Measurements from ENCODE around the gene MYZAP.

Gene MYZAP

DNA sequence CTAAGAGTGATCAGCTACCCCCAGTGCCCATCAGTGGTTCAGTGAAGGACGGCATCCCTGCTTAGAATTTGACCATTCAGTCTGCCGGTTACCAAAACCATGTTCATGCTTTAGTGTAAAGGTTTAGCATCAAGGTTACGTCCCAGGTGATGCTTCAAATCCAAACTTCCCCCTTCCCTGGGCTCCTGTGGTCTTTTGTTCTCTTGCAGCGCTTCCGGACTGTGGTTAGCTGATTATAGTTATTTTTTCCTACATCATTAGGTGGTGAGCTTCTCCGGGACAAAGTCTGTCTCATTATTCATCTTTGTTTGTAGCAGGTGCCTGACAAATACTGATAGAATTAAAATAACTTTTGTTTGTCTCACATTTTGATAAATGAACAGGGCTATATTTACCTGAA is 28.3 kb upstream of the MYZAP start:
- no peak for DNase-seq

- peak; percentile 34 for DNase-seq
These were observed 26.4 kb upstream of the MYZAP start for GRCh38 chr15:57565311-57565710.

- no peak for DNase-seq
These were observed 24.9 kb upstream of the MYZAP start for GRCh38 chr15:57566834-57567233.

DNA sequence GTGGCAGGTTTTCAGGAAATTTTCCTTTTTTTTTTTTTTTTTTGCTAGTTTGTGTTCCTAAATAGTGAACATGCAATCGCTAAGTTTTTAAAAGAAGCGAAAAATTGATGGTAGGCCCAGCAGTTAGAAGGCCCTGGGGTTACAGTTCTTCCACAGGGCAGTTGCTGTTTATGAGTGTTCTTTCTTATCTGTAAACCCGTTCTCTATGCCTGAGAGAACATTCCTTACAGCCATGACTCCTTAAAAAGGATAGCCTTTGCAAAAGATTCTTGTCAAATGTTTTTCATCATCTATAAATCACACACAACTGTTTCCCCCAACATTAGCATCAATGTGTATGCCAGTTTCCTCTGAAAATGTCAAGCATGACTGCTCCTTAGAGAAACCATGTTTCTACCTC is 23.8 kb upstream of the MYZAP start:
- no peak for DNase-seq

DNA sequence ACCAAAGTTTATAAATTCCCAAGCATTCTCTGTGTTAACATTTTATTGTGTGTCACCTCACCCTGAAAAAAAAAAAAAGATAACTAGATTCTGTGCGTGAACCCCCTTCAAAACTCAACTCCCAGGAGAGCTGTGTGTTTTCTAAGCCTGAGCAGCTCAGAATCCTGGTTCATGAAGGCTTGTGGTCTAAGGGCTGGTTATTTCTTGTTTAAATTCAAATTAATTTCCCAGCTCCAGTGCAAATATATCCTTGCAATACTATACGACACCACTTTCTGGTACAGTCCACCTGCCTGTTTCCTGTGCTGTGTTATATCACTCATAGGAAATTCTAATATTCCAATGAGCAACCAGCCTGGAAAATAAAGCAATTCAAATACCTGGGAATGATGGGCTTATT is 23.4 kb upstream of the MYZAP start:
- DNase-seq = no peak

GRCh38 chr15:57570340-57570739 is 21.4 kb upstream of the MYZAP start:
- no peak for DNase-seq

GRCh38 chr15:57570994-57571393 is 20.7 kb upstream of the MYZAP start:
- DNase-seq = no peak

DNA sequence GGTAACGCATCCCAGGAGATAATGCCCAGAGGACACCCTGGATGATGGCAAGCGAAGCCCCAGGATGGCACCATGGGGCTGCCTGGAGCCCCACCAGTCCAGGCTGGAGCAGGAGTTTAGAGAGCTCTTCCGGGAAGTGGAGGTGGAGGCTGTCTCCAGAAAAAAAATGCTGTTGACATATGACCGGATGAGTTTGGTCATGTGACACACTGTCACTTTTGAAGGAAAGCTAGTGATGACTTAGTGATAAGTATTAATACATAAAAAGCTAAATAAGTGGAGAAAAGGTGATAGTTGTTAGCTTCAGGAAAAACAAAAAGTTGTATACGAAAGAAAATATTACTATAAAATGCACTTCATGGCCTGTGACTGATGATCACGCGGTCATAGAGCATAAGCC is 20.0 kb upstream of the MYZAP start:
- no peak for DNase-seq

- DNase-seq = no peak
These were observed 19.2 kb upstream of the MYZAP start for GRCh38 chr15:57572468-57572867.

- DNase-seq = no peak
These were observed 18.6 kb upstream of the MYZAP start for GRCh38 chr15:57573151-57573550.

- no peak for DNase-seq
These were observed 16.3 kb upstream of the MYZAP start for GRCh38 chr15:57575363-57575762.

DNA sequence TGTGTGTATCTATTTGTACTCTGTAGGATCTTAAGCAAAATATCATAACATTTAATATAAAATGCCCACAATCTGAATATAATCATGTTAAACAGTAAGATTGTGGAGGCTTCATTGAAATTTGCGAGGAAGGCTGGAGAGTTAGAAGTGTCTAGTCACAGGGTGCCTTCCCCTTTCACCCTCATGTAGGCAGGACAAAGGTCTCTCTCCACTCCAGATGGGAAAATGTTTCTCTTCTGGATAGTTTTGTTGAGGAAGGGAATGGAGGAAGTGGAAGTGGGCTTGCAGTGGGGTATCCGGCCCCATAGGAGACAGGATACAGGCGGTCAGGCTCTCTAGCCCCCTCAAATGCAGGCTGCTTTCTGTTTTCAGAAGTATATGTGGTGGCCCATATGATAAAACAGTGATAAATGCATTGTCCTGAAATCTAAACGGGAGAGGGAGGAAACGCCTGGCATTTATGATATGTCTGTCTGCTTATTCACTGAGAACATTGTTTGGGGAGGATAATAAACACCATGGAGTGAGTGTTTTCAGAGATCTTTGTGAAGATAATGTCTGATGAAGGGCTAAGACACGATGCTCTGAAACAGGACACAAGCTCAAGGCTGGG is 13.3 kb upstream of the MYZAP start:
- no peak for DNase-seq

GRCh38 chr15:57580428-57580827 is 11.3 kb upstream of the MYZAP start:
- DNase-seq = no peak

DNA sequence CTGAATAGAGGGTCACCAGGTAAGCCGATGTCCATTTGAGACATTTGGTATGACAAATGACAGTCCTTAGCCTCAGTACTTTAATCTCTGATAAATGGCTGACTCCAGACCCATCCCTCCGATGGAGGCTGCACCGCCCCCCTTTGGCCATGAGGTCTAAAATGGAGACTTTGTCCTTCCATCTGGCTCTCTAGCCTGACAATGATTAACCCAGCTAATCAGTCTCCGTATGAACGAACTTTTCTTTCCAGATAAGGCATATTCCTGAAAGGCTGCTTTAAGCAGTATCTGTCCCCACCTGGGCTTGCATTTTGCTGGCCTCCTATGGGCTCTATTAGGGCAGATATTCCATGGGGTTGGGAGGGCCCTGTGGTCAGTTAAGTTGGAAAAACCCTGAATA is 10.8 kb upstream of the MYZAP start:
- no peak for DNase-seq

DNA sequence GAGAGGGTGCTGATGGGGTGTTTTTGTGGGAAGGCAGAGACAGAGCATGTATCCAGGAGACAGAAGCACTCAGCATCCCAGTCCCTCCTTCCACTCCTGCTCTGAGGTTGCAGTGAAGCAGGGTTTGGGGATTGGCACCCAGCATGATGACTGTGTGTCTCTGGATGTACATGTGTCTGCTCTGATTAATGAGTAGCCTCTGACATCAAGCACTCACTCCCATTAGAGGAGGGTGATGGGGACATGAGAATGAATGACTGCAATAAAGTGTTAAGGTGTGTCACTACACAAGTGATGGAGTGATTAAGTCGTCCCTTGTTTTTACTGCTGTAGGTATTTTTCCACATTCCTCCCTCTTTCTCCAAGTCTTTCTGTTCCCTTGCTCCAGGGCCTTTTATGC is 9.6 kb upstream of the MYZAP start:
- DNase-seq = no peak

GRCh38 chr15:57583282-57583681 is 8.4 kb upstream of the MYZAP start:
- DNase-seq = no peak

GRCh38 chr15:57583720-57584119 is 8.0 kb upstream of the MYZAP start:
- no peak for DNase-seq

- DNase-seq = no peak
These were observed 4.9 kb upstream of the MYZAP start for GRCh38 chr15:57586661-57587424.

DNA sequence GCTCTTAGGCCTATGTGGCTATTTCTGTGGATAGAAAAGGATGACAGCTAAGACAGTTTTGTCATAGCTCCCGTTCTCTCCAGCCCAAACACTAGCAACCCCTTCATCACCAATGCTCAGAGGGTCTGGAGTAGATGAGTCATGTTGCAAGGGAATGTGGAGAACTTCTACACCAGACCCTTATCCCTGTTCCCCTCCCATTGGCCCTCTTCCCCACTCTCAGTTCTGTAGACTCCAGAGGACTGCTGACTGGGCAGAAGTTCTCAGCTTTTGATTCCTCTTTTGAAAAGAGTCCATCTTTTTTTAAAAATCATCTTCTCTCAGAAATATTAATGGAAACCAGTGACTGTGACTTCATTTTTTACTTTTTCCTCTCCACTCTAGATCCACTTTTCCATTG is 2.4 kb upstream of the MYZAP start:
- DNase-seq = no peak

DNA sequence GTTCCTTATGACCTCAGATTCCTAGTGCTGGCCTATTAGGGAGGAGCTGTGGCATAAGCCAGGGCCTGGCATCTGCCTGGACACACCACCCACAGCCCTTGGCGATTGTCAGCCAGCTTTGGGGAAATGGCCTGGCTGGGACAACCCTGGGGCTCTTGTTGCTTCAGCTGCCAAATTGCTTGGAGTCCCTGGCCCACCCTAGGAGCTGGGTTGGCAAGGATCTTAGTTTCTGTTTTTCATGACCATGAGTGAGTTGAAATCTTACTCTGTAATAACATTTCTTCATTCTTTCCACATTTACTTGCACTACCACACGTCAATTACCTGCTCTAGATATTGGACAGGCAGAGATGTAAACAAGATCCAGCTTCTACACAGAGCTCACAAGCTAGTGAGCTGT is 1.9 kb upstream of the MYZAP start:
- no peak for DNase-seq

DNA sequence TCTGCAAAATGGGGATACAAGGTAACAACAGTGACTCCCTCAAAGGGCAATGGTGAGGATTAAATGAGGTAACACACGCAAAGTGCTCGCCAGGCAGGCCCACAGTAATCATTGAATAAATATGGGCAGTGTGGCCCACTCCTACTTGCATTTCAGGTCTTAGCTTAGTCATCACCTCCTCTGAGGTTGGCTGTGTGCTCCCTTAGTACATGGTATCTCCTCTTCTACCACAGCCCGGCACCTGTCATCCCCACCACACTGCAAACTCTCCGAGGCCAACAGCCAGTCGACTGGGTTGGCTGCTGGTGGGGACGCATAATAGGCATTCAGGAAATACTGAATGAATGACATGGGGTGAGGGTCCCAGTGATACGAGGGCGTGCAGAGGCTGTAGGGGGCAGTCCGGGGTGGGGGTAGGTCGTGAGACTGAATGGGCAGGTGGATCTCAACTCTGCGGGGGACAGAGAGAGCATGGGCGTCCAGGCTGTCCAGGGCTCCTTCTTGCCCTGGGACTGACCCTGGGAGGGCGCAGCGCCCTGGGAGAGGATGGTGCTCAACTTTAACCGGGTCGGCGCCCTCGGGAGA is 375 bp upstream of the MYZAP start:
- no peak for DNase-seq

DNA sequence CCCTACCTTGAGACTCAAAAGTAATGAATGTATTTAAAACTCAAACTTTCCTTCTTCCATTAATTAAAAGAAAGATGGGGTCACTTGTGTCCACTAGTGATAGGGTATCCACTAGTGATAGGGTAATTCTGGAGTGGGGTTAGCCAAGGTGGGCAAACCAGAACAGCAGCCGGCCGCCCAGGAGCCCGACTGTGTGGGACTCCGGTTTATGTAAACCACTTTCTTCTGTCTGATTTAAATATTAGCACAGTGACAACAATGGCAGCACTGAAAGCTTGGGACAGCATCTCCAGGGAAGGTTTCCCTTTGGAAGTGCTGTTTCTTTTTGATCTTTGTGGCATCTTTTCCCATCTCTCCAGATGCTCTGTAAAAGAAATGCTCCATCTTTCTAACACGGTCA is 722 bp downstream of the MYZAP start:
- no peak for DNase-seq

GRCh38 chr15:57592836-57593420 is 1.2 kb downstream of the MYZAP start:
- DNase-seq = no peak

DNA sequence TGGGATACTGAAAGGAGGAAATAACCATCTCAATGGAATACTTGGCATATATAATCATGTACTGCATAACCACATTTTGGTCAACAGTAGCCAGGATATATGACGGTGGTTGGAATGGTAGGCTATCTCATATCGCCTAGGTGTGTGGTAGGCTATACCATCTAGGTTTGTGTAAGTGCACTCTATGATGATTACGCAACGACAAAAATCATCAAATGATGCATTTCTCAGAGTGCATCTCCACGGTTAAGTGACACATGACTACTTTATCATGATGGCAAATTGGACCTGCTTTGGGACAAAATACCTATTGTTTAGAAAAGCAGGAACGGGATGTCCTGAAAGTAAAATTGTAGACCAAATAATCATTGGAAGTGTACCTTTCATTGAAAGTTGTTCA is 2.8 kb downstream of the MYZAP start:
- DNase-seq = no peak

All from OCI-M1 (cell line).